GM19239 (cell line): Measurements from ENCODE around the gene DENND2A.
A peak's percentile ranks its signal among the peaks of the same experiment; 100 is the strongest.
"Not testable (repeated sequence)": the region's sequence is repeated elsewhere in the genome, so short reads cannot be mapped to it uniquely, and the experiment has no call there.

Experiments
- DNase-seq: peaks from one replicate; pipeline ENCODE4 v3.0.0; 2011; ENCODE audit warnings: low spot score; ENCODE audit not compliant: insufficient read length
- FAIRE-seq: peaks from 2 replicates; lab custom pipeline; 2011; peaks lifted over from hg19 to GRCh38; lab: Jason Lieb, UNC

The DENND2A gene

GRCh38 chr7:140625192-140625558, 15.4 kb downstream of the DENND2A start:
- DNase-seq, FAIRE-seq: not testable (repeated sequence)

GRCh38 chr7:140624392-140625191, 16.0 kb downstream of the DENND2A start:
- DNase-seq (no peak), FAIRE-seq (no peak)

GRCh38 chr7:140623980-140624379, 16.6 kb downstream of the DENND2A start:
- DNase-seq (no peak), FAIRE-seq (no peak)

- DNase-seq (no peak), FAIRE-seq (peak; percentile 55)
These were observed 19.1 kb downstream of the DENND2A start for GRCh38 chr7:140621401-140622021.

- FAIRE-seq: not testable (repeated sequence)
These were observed 20.6 kb downstream of the DENND2A start for GRCh38 chr7:140619915-140620510.

GRCh38 chr7:140619176-140619575, 21.4 kb downstream of the DENND2A start:
- DNase-seq (no peak), FAIRE-seq (no peak)

More at GRCh38 chr7:140619915-140620510, 20.6 kb downstream of the DENND2A start:
- DNase-seq: not testable (repeated sequence)

- DNase-seq: no peak
These were observed 22.3 kb downstream of the DENND2A start for GRCh38 chr7:140618306-140618705.

GRCh38 chr7:140617081-140617480, 23.5 kb downstream of the DENND2A start:
- FAIRE-seq (no peak), DNase-seq (no peak)

More at GRCh38 chr7:140618306-140618705, 22.3 kb downstream of the DENND2A start:
- FAIRE-seq: no peak

GRCh38 chr7:140616328-140616727, 24.3 kb downstream of the DENND2A start:
- FAIRE-seq: no peak
- DNase-seq: no peak

- FAIRE-seq: no peak
- no peak for DNase-seq
These were observed 29.0 kb downstream of the DENND2A start for GRCh38 chr7:140611641-140612040.

GRCh38 chr7:140610204-140611165, 30.1 kb downstream of the DENND2A start:
- FAIRE-seq (no peak), DNase-seq (no peak)

- no peak for FAIRE-seq
- no peak for DNase-seq
These were observed 31.0 kb downstream of the DENND2A start for GRCh38 chr7:140609646-140610045.

GRCh38 chr7:140607441-140607989, 33.1 kb downstream of the DENND2A start:
- FAIRE-seq (no peak), DNase-seq (no peak)

- FAIRE-seq: no peak
- no peak for DNase-seq
These were observed 35.3 kb downstream of the DENND2A start for GRCh38 chr7:140605337-140605736.

GRCh38 chr7:140604760-140605159, 35.9 kb downstream of the DENND2A start:
- FAIRE-seq (no peak), DNase-seq (no peak)

- FAIRE-seq (no peak), DNase-seq (no peak)
These were observed 36.5 kb downstream of the DENND2A start for GRCh38 chr7:140604076-140604475.

- DNase-seq (no peak), FAIRE-seq (no peak)
These were observed 38.9 kb downstream of the DENND2A start for GRCh38 chr7:140601566-140602174.

- DNase-seq (no peak), FAIRE-seq (no peak)
These were observed 40.3 kb downstream of the DENND2A start for GRCh38 chr7:140600341-140600740.

GRCh38 chr7:140597428-140597949, 43.1 kb downstream of the DENND2A start:
- FAIRE-seq: no peak

More at GRCh38 chr7:140597428-140597949, 43.1 kb downstream of the DENND2A start:
- DNase-seq: no peak
